ENCODE data around the gene HSPA13.
A peak's percentile ranks its signal among the peaks of the same experiment; 100 is the strongest.
"Not testable (repeated sequence)": the region's sequence is repeated elsewhere in the genome, so short reads cannot be mapped to it uniquely, and the experiment has no call there.

HSPA13 gene

GRCh38 chr21:14382835-14383595 lies at the start of gene HSPA13:
HSPA13 (minus strand) TSS chr21:14383146; CDS start chr21:14383119, 27 bp downstream.
- peak; percentile 97 for DNase-seq (ENCODE audit: low spot score)

- DNase-seq (ENCODE audit: low spot score), result no peak
Measured at GRCh38 chr21:14418920-14419319, 36.0 kb upstream of the HSPA13 start.

GRCh38 chr21:14414932-14415508 lies 32.1 kb upstream of the HSPA13 start:
- no peak for DNase-seq (ENCODE audit: low spot score)

GRCh38 chr21:14405962-14406361 lies 23.0 kb upstream of the HSPA13 start:
- no peak for DNase-seq (ENCODE audit: low spot score)

GRCh38 chr21:14405225-14405624 lies 22.3 kb upstream of the HSPA13 start:
- DNase-seq (ENCODE audit: low spot score), result no peak

- peak; percentile 28 for DNase-seq (ENCODE audit: low spot score)
Measured at GRCh38 chr21:14403681-14404318, 20.9 kb upstream of the HSPA13 start.

- no peak for DNase-seq (ENCODE audit: low spot score)
Measured at GRCh38 chr21:14401217-14401616, 18.3 kb upstream of the HSPA13 start.

- DNase-seq (ENCODE audit: low spot score), result no peak
Measured at GRCh38 chr21:14388282-14388681, 5.3 kb upstream of the HSPA13 start.

GRCh38 chr21:14384453-14384852 lies 1.5 kb upstream of the HSPA13 start:
- no peak for DNase-seq (ENCODE audit: low spot score)

- DNase-seq (ENCODE audit: low spot score), result peak; percentile 13
Measured at GRCh38 chr21:14383596-14384180, 742 bp upstream of the HSPA13 start.

GRCh38 chr21:14382486-14382834 lies 486 bp downstream of the HSPA13 start:
- no peak for DNase-seq (ENCODE audit: low spot score)

- DNase-seq (ENCODE audit: low spot score), result no peak
Measured at GRCh38 chr21:14376854-14377253, 6.1 kb downstream of the HSPA13 start.

- DNase-seq (ENCODE audit: low spot score), result no peak
Measured at GRCh38 chr21:14366998-14367397, 15.9 kb downstream of the HSPA13 start.

GRCh38 chr21:14361958-14362357 lies 21.0 kb downstream of the HSPA13 start:
- DNase-seq (ENCODE audit: low spot score), result no peak

- no peak for DNase-seq (ENCODE audit: low spot score)
Measured at GRCh38 chr21:14358775-14359174, 24.2 kb downstream of the HSPA13 start.

GRCh38 chr21:14356746-14357145 lies 26.2 kb downstream of the HSPA13 start:
- no peak for DNase-seq (ENCODE audit: low spot score)

GRCh38 chr21:14354515-14354914 lies 28.4 kb downstream of the HSPA13 start:
- no peak for DNase-seq (ENCODE audit: low spot score)

- DNase-seq (ENCODE audit: low spot score), result no peak
Measured at GRCh38 chr21:14353726-14354125, 29.2 kb downstream of the HSPA13 start.

- DNase-seq (ENCODE audit: low spot score), result no peak
Measured at GRCh38 chr21:14353231-14353630, 29.7 kb downstream of the HSPA13 start.

- not testable (repeated sequence) for DNase-seq (ENCODE audit: low spot score)
Measured at GRCh38 chr21:14327346-14327745, 55.6 kb downstream of the HSPA13 start.

- no peak for DNase-seq (ENCODE audit: low spot score)
Measured at GRCh38 chr21:14325595-14325994, 57.4 kb downstream of the HSPA13 start.

Data from AG20443 (cell line).